Neural progenitor cell (in vitro differentiated cells): ENCODE measurements around the gene SLMAP.

ENCODE experiments used
- EZH2 ChIP-seq: fragments of 200-600 bp; sonication (generic); IDR thresholded peaks from 2 replicates; pipeline ENCODE4 v1.6.1; 2017; ENCODE audit warnings: antibody characterized with exemption, mild to moderate bottlenecking, moderate library complexity
- EZH2phosphoT487 ChIP-seq: fragments of 200-600 bp; sonication (generic); IDR thresholded peaks from 2 replicates; pipeline ENCODE4 v1.6.1; 2017; ENCODE audit warnings: antibody characterized with exemption
- TF ChIP-seq, protein P1 (sequence below): fragments of 200-600 bp; sonication (generic); IDR thresholded peaks from 2 replicates; pipeline ENCODE4 v1.5.1; 2017; ENCODE audit warnings: antibody characterized with exemption, mild to moderate bottlenecking

GRCh38 chr3:57731311-57731710, 24.8 kb upstream of the SLMAP start:
- TF ChIP-seq EZH2phosphoT487, result no peak
- TF ChIP-seq, protein P1, sequence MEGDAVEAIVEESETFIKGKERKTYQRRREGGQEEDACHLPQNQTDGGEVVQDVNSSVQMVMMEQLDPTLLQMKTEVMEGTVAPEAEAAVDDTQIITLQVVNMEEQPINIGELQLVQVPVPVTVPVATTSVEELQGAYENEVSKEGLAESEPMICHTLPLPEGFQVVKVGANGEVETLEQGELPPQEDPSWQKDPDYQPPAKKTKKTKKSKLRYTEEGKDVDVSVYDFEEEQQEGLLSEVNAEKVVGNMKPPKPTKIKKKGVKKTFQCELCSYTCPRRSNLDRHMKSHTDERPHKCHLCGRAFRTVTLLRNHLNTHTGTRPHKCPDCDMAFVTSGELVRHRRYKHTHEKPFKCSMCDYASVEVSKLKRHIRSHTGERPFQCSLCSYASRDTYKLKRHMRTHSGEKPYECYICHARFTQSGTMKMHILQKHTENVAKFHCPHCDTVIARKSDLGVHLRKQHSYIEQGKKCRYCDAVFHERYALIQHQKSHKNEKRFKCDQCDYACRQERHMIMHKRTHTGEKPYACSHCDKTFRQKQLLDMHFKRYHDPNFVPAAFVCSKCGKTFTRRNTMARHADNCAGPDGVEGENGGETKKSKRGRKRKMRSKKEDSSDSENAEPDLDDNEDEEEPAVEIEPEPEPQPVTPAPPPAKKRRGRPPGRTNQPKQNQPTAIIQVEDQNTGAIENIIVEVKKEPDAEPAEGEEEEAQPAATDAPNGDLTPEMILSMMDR, result no peak
- no peak for TF ChIP-seq EZH2
